Gastrocnemius medialis (tissue), 4 donors: ENCODE results near the gene POLR2I. TPM values are rescaled to one million over a fixed set of nuclear protein-coding genes. Genes with fewer than 3 reads are reported as not detected.

Experiments
- ATAC-seq, 2 donors: fragments of 150-250 bp; one replicate each; pipeline ENCODE4 v1.9.1; 2016
- DNase-seq, 2 donors: peaks; one replicate each; pipeline ENCODE4 v3.0.0-alpha.2; 2019
- H3K27ac ChIP-seq, 4 donors: fragments of 200-600 bp; sonication (generic); 1 replicate in 1 of 4; 2 replicates in 3 of 4; pipeline ENCODE4 v1.5.1; 2016 to 2018; ENCODE audit warnings: mild to moderate bottlenecking in 2 of 4, moderate library complexity in 1 of 4
- H3K27me3 ChIP-seq, 3 donors: fragments of 200-600 bp; sonication (generic) in 2 of 3; 1 replicate in 1 of 3; 2 replicates in 2 of 3; pipeline versions ENCODE4 v1.5.1 to v1.6.0; 2016 to 2019; ENCODE audit warnings: mild to moderate bottlenecking in 1 of 3, moderate library complexity in 1 of 3
- H3K36me3 ChIP-seq, 2 donors: fragments of 200-600 bp; sonication (generic) in 1 of 2; one replicate each; pipeline ENCODE4 v1.5.1; 2017 to 2018
- H3K4me1 ChIP-seq, 2 donors: fragments of 200-600 bp; sonication (generic) in 1 of 2; one replicate each; pipeline ENCODE4 v1.5.1; 2016 to 2017; ENCODE audit warnings: mild to moderate bottlenecking in 2 of 2
- H3K4me3 ChIP-seq, 4 donors: fragments of 200-600 bp; sonication (generic) in 3 of 4; 1 replicate in 1 of 4; 2 replicates in 3 of 4; pipeline ENCODE4 v1.5.1; 2016 to 2019; ENCODE audit warnings: mild to moderate bottlenecking in 2 of 4
- H3K9me3 ChIP-seq, 3 donors: fragments of 200-600 bp; sonication (generic) in 2 of 3; 1 replicate in 1 of 3; 2 replicates in 2 of 3; pipeline ENCODE4 v1.5.1; 2016 to 2019
- POLR2A ChIP-seq, 2 donors: fragments of 450-650 bp; IDR thresholded peaks; one replicate each; pipeline ENCODE4 v1.6.1; 2017; ENCODE audit warnings: antibody characterized with exemption in 2 of 2, mild to moderate bottlenecking in 2 of 2, moderate library complexity in 2 of 2
- in situ Hi-C, 4 donors: fragments of 200-750 bp; cut with MboI; loops; one replicate each; pipeline versions ENCODE4 v1.15.0 to v1.8.0; 2017; ENCODE audit warnings: low sequenced_read_pairs in 4 of 4
- intact Hi-C: fragments of 100-400 bp; cut with DNase I; formaldehyde crosslinking; loops from one replicate; pipeline ENCODE4 v1.15.1; 2023; ENCODE audit warnings: low total_unique reads
- total RNA-seq, 4 donors: library from RNA; depleted of rRNA; stranded (reverse); fragments of >200 nt; gene quantifications; one replicate each; pipeline versions ENCODE4 v1.1.0 to v1.2.3, GENCODE V29; 2016
- TF ChIP-seq, protein P1 (sequence below), 5 experiments: fragments of 450-650 bp in 3 of 5; fragments of 200-600 bp in 2 of 5; sonication (generic) in 2 of 5; IDR thresholded peaks in 4 of 5; conservative IDR thresholded peaks in 1 of 5; 1 replicate in 4 of 5; 2 replicates in 1 of 5; pipeline ENCODE4 v1.5.1; 2016 to 2019; ENCODE audit warnings: antibody characterized with exemption in 5 of 5, mild to moderate bottlenecking in 3 of 5, moderate library complexity in 3 of 5

POLR2I gene
- total RNA-seq, 4 donors from 2014 or later: 61.0 to 88.7 (median 79.4) TPM

- H3K4me3 ChIP-seq: no peak overlapping the region
- peaks cover 0 to 35% of the 10 kb centered on the region in 2 donors for H3K36me3 ChIP-seq
- H3K27ac ChIP-seq: no peak overlapping the region
- in situ Hi-C loops (loop anchor here in 2 of 4 donors (5.0 to 25.0 kb wide), 3 partner anchors 42 to 363 kb away; partner anchors contain the start of genes HSPB6 (in 1 of the 2) and PROSER3 (in 1 of the 2)), intact Hi-C loops (no loop called here)
- ATAC-seq (no peak), DNase-seq (no peak)
- H3K4me1 ChIP-seq: peaks cover 11 to 20% of the 10 kb centered on the region in 2 donors
- TF ChIP-seq, protein P1, sequence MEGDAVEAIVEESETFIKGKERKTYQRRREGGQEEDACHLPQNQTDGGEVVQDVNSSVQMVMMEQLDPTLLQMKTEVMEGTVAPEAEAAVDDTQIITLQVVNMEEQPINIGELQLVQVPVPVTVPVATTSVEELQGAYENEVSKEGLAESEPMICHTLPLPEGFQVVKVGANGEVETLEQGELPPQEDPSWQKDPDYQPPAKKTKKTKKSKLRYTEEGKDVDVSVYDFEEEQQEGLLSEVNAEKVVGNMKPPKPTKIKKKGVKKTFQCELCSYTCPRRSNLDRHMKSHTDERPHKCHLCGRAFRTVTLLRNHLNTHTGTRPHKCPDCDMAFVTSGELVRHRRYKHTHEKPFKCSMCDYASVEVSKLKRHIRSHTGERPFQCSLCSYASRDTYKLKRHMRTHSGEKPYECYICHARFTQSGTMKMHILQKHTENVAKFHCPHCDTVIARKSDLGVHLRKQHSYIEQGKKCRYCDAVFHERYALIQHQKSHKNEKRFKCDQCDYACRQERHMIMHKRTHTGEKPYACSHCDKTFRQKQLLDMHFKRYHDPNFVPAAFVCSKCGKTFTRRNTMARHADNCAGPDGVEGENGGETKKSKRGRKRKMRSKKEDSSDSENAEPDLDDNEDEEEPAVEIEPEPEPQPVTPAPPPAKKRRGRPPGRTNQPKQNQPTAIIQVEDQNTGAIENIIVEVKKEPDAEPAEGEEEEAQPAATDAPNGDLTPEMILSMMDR (IDR thresholded peaks at IDR 0.05 in 4 of 5, conservative IDR thresholded peaks at IDR 0.05 in 1 of 5): no peak
- no peak for TF ChIP-seq POLR2A (IDR thresholded peaks at IDR 0.05)
- no peaks in the 10 kb centered on the region for H3K9me3 ChIP-seq
- H3K27me3 ChIP-seq: no peaks in the 10 kb centered on the region
Measured at GRCh38 chr19:36125557-36125956, 10.9 kb upstream of the POLR2I start.

DNA sequence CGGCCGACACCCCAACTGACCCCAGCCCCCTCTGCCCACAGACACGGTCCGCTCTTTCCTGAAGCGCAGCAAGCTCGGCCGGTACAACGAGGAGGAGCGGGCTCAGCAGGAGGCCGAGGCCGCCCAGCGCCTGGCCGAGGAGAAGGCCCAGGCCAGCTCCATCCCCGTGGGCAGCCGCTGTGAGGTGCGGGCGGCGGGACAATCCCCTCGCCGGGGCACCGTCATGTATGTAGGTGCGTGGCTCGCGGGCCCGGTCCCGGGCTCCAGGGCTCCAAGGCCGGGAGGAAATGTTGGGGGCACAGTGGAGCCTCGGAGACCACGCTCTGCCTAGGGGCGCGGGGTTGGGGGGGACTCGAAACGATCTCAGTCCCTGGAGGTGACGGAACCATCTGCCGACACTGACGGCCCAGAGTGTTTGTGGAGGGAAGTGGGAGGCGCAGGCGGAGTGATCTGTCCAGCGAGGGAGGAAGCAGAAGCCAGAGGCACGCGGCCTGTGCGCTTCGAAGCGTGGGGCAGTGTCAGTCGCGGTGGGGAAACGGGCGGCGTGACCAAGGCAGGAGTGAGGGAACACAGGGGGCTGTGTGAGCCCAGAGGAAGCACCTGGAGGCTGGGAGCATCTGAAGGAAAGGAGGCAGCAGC lies 6.9 kb upstream of the POLR2I start:
- peaks cover 0 to 61% of the 10 kb centered on the region in 2 donors for H3K36me3 ChIP-seq
- H3K4me1 ChIP-seq: peaks cover 0 to 1% of the 10 kb centered on the region in 2 donors
- ATAC-seq: no peak
- H3K4me3 ChIP-seq: no peak overlapping the region
- TF ChIP-seq, protein P1 (IDR thresholded peaks at IDR 0.05 in 4 of 5, conservative IDR thresholded peaks at IDR 0.05 in 1 of 5): no peak
- TF ChIP-seq POLR2A (IDR thresholded peaks at IDR 0.05): no peak
- in situ Hi-C loops (no loop called here), intact Hi-C loops (no loop called here)
- no peak overlapping the region for H3K27ac ChIP-seq
- no peak for DNase-seq
- H3K27me3 ChIP-seq: no peaks in the 10 kb centered on the region
- no peaks in the 10 kb centered on the region for H3K9me3 ChIP-seq

- TF ChIP-seq POLR2A (IDR thresholded peaks at IDR 0.05): no peak
- TF ChIP-seq, protein P1 (IDR thresholded peaks at IDR 0.05 in 4 of 5, conservative IDR thresholded peaks at IDR 0.05 in 1 of 5): no peak
- no peaks in the 10 kb centered on the region for H3K9me3 ChIP-seq
- no peak for ATAC-seq
- no peaks in the 10 kb centered on the region for H3K27me3 ChIP-seq
- H3K27ac ChIP-seq: no peak overlapping the region
- H3K36me3 ChIP-seq: peaks cover 0 to 63% of the 10 kb centered on the region in 2 donors
- no peak for DNase-seq
- in situ Hi-C loops (no loop called here), intact Hi-C loops (no loop called here)
- no peak overlapping the region for H3K4me3 ChIP-seq
- peaks cover 3 to 7% of the 10 kb centered on the region in 2 donors for H3K4me1 ChIP-seq
Measured at GRCh38 chr19:36120984-36121358, 6.3 kb upstream of the POLR2I start.

DNA sequence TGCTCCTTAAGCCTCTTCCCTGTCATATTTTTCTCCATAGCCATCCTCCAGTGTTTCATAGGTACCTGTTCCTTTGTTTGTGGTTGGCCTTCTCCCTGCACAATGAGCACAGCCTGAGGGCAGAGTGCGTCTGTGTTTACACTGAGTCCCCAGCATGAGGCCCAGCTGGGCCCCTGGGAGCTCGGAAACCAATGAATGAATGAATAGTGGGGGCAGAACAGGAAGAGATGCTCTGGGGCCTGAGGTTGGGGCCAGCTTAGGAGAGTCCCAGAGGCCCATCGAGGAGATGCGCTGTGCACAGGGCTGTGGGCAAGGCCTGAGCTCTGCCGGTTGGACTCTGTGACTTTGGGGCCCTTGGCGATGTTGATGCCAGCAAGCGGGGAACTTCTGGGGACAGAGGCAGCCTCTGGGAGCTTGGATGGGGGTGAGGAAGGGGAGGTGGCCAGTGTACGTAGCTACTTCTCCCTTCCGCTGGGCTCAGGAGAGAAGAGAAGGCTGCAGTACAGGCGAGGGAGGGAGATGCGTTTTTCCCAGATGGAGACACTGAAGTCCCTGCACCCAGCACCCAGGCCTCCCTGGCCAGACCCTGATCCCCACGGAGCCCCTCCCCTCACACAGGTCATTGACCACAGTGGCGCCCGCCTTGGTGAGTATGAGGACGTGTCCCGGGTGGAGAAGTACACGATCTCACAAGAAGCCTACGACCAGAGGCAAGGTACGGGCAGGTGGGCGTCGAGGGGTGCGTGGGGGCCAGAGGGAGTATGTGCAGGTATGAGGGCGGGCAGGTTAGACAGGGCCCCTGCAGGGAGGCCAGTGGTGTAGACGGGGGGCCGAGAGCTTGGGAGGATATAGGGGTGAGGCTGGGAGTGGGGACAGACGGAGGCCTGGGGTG lies 5.7 kb upstream of the POLR2I start:
- in situ Hi-C loops: no loop called here
- no peak for TF ChIP-seq POLR2A (IDR thresholded peaks at IDR 0.05)
- TF ChIP-seq, protein P1 (IDR thresholded peaks at IDR 0.05 in 4 of 5, conservative IDR thresholded peaks at IDR 0.05 in 1 of 5): no peak
- intact Hi-C loops: no loop called here
- Histone ChIP-seq H3K27me3 (no peaks in the 10 kb centered on the region), H3K4me1 (peaks cover 9% of the 10 kb centered on the region in 2 donors), H3K36me3 (peaks cover 0 to 57% of the 10 kb centered on the region in 2 donors), H3K4me3 (no peak overlapping the region), H3K9me3 (no peaks in the 10 kb centered on the region), H3K27ac (no peak overlapping the region)
- DNase-seq: no peak
- ATAC-seq: no peak
